AG10803 (cell line): ENCODE measurements around the gene TXN2.

Source experiments
- DNase-seq: peaks from one replicate; pipeline ENCODE4 v3.0.0; 2010; ENCODE audit warnings: low read depth
- H3K4me3 ChIP-seq: 2 replicates; pipeline ENCODE4 v1.5.1; 2011; ENCODE audit warnings: mild to moderate bottlenecking, low read length, control low read depth
- TF ChIP-seq, protein P1 (sequence below): conservative IDR thresholded peaks from 2 replicates; pipeline ENCODE4 v1.5.1; 2011; ENCODE audit warnings: mild to moderate bottlenecking, low read length, control low read depth, inconsistent platforms

TXN2 gene

GRCh38 chr22:36445158-36445668, 36.2 kb downstream of the TXN2 start:
- DNase-seq = peak; percentile 89
- TF ChIP-seq, protein P1, sequence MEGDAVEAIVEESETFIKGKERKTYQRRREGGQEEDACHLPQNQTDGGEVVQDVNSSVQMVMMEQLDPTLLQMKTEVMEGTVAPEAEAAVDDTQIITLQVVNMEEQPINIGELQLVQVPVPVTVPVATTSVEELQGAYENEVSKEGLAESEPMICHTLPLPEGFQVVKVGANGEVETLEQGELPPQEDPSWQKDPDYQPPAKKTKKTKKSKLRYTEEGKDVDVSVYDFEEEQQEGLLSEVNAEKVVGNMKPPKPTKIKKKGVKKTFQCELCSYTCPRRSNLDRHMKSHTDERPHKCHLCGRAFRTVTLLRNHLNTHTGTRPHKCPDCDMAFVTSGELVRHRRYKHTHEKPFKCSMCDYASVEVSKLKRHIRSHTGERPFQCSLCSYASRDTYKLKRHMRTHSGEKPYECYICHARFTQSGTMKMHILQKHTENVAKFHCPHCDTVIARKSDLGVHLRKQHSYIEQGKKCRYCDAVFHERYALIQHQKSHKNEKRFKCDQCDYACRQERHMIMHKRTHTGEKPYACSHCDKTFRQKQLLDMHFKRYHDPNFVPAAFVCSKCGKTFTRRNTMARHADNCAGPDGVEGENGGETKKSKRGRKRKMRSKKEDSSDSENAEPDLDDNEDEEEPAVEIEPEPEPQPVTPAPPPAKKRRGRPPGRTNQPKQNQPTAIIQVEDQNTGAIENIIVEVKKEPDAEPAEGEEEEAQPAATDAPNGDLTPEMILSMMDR = no peak
- H3K4me3 ChIP-seq = no peak overlapping the region

DNA sequence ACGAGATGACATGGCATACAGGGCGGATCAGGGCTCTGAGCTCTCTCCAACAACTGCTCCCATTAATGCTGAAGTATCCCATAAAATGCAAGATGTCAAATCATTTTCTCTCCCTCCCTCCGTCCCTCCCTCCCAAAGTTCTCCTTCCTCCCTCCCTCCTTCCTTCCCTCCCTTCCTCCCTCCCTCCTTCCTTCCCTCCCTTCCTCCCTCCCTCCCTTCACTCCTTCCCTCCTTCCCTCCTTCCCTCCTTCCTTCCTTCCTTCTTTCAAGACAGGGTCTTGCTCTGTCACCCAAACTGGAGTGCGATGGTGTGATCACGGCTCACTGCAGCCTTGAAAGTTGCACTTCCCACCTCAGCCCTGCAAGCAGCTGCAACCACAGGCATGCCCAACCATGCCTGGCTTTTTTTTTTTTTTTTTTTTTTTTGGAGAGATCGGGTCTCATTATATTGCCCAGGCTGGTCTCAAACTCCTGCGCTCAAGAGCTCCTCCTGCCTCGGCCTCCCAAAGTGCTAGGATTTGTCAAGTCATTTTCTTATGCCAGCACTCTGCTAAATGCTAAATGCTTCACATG, 38.2 kb downstream of the TXN2 start:
- peak; percentile 41 for DNase-seq
- TF ChIP-seq, protein P1 = no peak
- H3K4me3 ChIP-seq = no peak overlapping the region

GRCh38 chr22:36442506-36443197, 38.8 kb downstream of the TXN2 start:
- DNase-seq = no peak
- TF ChIP-seq, protein P1 = no peak
- no peak overlapping the region for H3K4me3 ChIP-seq

GRCh38 chr22:36440429-36441002, 40.9 kb downstream of the TXN2 start:
- TF ChIP-seq, protein P1 = no peak
- no peak for DNase-seq
- H3K4me3 ChIP-seq = no peak overlapping the region

GRCh38 chr22:36439481-36440271, 41.8 kb downstream of the TXN2 start:
- TF ChIP-seq, protein P1 = no peak
- H3K4me3 ChIP-seq = no peak overlapping the region
- peak; percentile 93 for DNase-seq

GRCh38 chr22:36435516-36436415, 45.7 kb downstream of the TXN2 start:
- TF ChIP-seq, protein P1 = no peak
- no peak overlapping the region for H3K4me3 ChIP-seq
- no peak for DNase-seq
